ENCODE measurements around the gene FBXO17.
"Not testable (repeated sequence)": the region's sequence is repeated elsewhere in the genome, so short reads cannot be mapped to it uniquely, and the experiment has no call there.

Gene FBXO17

GRCh38 chr19:38945562-38946228 lies 29.8 kb downstream of the FBXO17 start:
- in situ Hi-C loops (cut with MboI; ENCODE audit: low sequenced_read_pairs), result no loop called here

- in situ Hi-C loops (cut with MboI; ENCODE audit: low sequenced_read_pairs), result no loop called here
These were observed 30.5 kb downstream of the FBXO17 start for GRCh38 chr19:38944981-38945506.

- in situ Hi-C loops (cut with MboI; ENCODE audit: low sequenced_read_pairs), result no loop called here
These were observed 32.9 kb downstream of the FBXO17 start for GRCh38 chr19:38942471-38943181.

- in situ Hi-C loops (cut with MboI; ENCODE audit: low sequenced_read_pairs), result no loop called here
These were observed 33.6 kb downstream of the FBXO17 start for GRCh38 chr19:38941979-38942378.

GRCh38 chr19:38941466-38941865 lies 34.1 kb downstream of the FBXO17 start:
- in situ Hi-C loops (cut with MboI; ENCODE audit: low sequenced_read_pairs), result not testable (repeated sequence)

GRCh38 chr19:38939957-38940356 lies 35.6 kb downstream of the FBXO17 start:
- in situ Hi-C loops (cut with MboI; ENCODE audit: low sequenced_read_pairs), result no loop called here

GRCh38 chr19:38933544-38933943 lies 42.0 kb downstream of the FBXO17 start:
- in situ Hi-C loops (cut with MboI; ENCODE audit: low sequenced_read_pairs), result no loop called here

- in situ Hi-C loops (cut with MboI; ENCODE audit: low sequenced_read_pairs), result no loop called here
These were observed 42.9 kb downstream of the FBXO17 start for GRCh38 chr19:38932425-38933179.

GRCh38 chr19:38931521-38931793 lies 44.1 kb downstream of the FBXO17 start:
- in situ Hi-C loops (cut with MboI; ENCODE audit: low sequenced_read_pairs), result no loop called here

GRCh38 chr19:38930776-38931520 lies 44.6 kb downstream of the FBXO17 start, which contains the start of gene MRPS12:
MRPS12 (plus strand) TSS chr19:38930944; CDS start chr19:38931295, 351 bp downstream.
- in situ Hi-C loops (cut with MboI; ENCODE audit: low sequenced_read_pairs), result no loop called here

GRCh38 chr19:38929929-38930775 lies 45.4 kb downstream of the FBXO17 start, which contains the start of gene SARS2:
SARS2 (minus strand) TSS chr19:38930763; CDS start chr19:38930736, 27 bp downstream.
- in situ Hi-C loops (cut with MboI; ENCODE audit: low sequenced_read_pairs), result no loop called here

- in situ Hi-C loops (cut with MboI; ENCODE audit: low sequenced_read_pairs), result no loop called here
These were observed 47.0 kb downstream of the FBXO17 start for GRCh38 chr19:38928391-38929001.

GRCh38 chr19:38924388-38924787 lies 51.2 kb downstream of the FBXO17 start:
- in situ Hi-C loops (cut with MboI; ENCODE audit: low sequenced_read_pairs), result loop anchor here (25.0 kb wide), 1 partner anchor 512 kb away; the partner anchor contains the start of gene FAM98C

GRCh38 chr19:38922482-38922881 lies 53.1 kb downstream of the FBXO17 start:
- in situ Hi-C loops (cut with MboI; ENCODE audit: low sequenced_read_pairs), result loop anchor here (25.0 kb wide), 1 partner anchor 510 kb away; the partner anchor contains the start of gene FAM98C

- in situ Hi-C loops (cut with MboI; ENCODE audit: low sequenced_read_pairs), result loop anchor here (25.0 kb wide), 1 partner anchor 509 kb away; the partner anchor contains the start of gene FAM98C
These were observed 53.9 kb downstream of the FBXO17 start for GRCh38 chr19:38921420-38922274.

GRCh38 chr19:38920602-38921419 lies 54.7 kb downstream of the FBXO17 start:
- in situ Hi-C loops (cut with MboI; ENCODE audit: low sequenced_read_pairs), result loop anchor here (25.0 kb wide), 1 partner anchor 509 kb away; the partner anchor contains the start of gene FAM98C
